BLaER1 (cell line): ENCODE measurements around the gene SOX15.
A peak's percentile ranks its signal among the peaks of the same experiment; 100 is the strongest.

Source experiments
- H3K27ac ChIP-seq: shearing (Covaris generic); formaldehyde crosslinking; 2 replicates; pipeline ENCODE4 v1.8.1; 2022
- H3K27me3 ChIP-seq: shearing (Covaris generic); formaldehyde crosslinking; 2 replicates; pipeline ENCODE4 v1.8.1; 2022
- H3K36me3 ChIP-seq: shearing (Covaris generic); formaldehyde crosslinking; 2 replicates; pipeline ENCODE4 v1.8.1; 2022
- H3K4me1 ChIP-seq: shearing (Covaris generic); formaldehyde crosslinking; 2 replicates; pipeline ENCODE4 v1.8.1; 2022
- H3K4me2 ChIP-seq: shearing (Covaris generic); formaldehyde crosslinking; 2 replicates; pipeline ENCODE4 v1.8.1; 2022
- H3K4me3 ChIP-seq: shearing (Covaris generic); formaldehyde crosslinking; 2 replicates; pipeline ENCODE4 v1.8.1; 2022
- H3K9ac ChIP-seq: shearing (Covaris generic); formaldehyde crosslinking; 2 replicates; pipeline ENCODE4 v1.8.1; 2022
- H3K9me3 ChIP-seq: shearing (Covaris generic); formaldehyde crosslinking; 2 replicates; pipeline ENCODE4 v1.8.1; 2022
- H4K20me1 ChIP-seq: shearing (Covaris generic); formaldehyde crosslinking; 2 replicates; pipeline ENCODE4 v1.8.1; 2022
- Cebpa-rat ChIP-seq: shearing (Covaris generic); IDR thresholded peaks from 2 replicates; pipeline ENCODE4 v1.8.1; 2022

The SOX15 gene

DNA sequence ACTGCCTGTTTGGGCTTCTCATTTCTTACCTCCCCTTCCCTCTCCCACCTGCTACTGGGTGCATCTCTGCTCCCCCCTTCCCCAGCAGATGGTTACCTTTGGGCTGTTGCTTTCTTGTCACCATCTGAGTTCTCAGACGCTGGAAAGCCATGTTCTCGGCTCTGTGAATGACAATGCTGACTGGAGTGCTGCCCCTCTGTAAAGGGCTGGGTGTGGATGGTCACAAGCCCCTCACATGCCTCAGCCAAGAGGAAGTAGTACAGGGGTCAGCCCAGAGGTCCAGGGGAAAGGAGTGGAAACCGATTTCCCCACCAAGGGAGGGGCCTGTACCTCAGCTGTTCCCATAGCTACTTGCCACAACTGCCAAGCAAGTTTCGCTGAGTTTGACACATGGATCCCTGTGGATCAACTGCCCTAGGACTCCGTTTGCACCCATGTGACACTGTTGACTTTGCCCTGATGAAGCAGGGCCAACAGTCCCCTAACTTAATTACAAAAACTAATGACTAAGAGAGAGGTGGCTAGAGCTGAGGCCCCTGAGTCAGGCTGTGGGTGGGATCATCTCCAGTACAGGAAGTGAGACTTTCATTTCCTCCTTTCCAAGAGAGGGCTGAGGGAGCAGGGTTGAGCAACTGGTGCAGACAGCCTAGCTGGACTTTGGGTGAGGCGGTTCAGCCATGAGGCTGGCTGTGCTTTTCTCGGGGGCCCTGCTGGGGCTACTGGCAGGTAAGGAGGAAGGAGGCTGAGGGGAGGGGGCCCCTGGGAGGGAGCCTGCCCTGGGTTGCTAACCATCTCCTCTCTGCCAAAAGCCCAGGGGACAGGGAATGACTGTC, 10.7 kb downstream of the SOX15 start, which contains the start of gene CD68:
Gene CD68 (plus strand): TSS at position 638 of the 833 bp plus-strand sequence. CDS start 40 bp downstream, at position 678.
- H3K4me1 ChIP-seq, result peaks cover 93% of the 10 kb centered on the region
- H3K27me3 ChIP-seq, result no peaks in the 10 kb centered on the region
- peak within 1 kb of the TSS; percentile 96 for H3K27ac ChIP-seq
- TF ChIP-seq Cebpa-rat, result peak; percentile 76
- peaks cover 63% of the 10 kb centered on the region for H3K36me3 ChIP-seq
- peaks cover 63% of the 10 kb centered on the region for H4K20me1 ChIP-seq
- no peaks in the 10 kb centered on the region for H3K9me3 ChIP-seq
- H3K9ac ChIP-seq, result peak within 1 kb of the TSS; percentile 95
- no peak within 1 kb of the TSS for H3K4me3 ChIP-seq
- H3K4me2 ChIP-seq, result peak within 1 kb of the TSS; percentile 98

DNA sequence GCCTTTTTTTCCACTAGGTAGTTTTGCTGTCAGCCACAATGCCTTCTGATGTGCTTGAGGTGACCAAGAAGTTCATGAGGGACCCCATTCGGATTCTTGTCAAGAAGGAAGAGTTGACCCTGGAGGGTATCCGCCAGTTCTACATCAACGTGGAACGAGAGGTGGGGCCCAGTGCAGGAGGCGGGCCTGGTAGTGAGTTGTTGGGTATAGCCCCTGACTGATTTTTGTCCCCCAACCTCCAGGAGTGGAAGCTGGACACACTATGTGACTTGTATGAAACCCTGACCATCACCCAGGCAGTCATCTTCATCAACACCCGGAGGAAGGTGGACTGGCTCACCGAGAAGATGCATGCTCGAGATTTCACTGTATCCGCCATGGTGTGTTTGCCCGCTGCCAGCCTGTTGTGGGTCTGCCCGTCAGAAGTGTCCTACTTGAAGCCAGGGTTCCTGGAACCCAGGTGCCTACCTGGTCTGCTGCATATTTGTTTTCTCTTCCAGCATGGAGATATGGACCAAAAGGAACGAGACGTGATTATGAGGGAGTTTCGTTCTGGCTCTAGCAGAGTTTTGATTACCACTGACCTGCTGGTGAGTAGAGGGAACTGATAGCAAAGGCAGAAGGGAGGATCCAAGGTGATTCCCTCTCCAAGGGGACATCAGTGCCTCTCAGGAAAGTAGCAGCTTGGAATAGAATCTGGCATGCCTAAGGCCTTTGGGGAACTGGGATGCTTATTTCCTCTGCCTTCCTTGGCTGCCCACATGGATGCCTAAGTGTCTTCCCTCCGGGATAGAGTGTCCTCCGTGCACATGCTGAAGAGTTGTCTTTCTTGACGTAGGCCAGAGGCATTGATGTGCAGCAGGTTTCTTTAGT, 12.3 kb downstream of the SOX15 start:
- peaks cover 77% of the 10 kb centered on the region for H4K20me1 ChIP-seq
- no peaks in the 10 kb centered on the region for H3K9me3 ChIP-seq
- no peak overlapping the region for H3K27ac ChIP-seq
- H3K27me3 ChIP-seq, result no peaks in the 10 kb centered on the region
- TF ChIP-seq Cebpa-rat, result no peak
- H3K9ac ChIP-seq, result peak overlapping the region; percentile 13; the same call in 1 of the 2 replicates
- peaks cover 68% of the 10 kb centered on the region for H3K36me3 ChIP-seq
- no peak overlapping the region for H3K4me3 ChIP-seq
- H3K4me1 ChIP-seq, result peaks cover 87% of the 10 kb centered on the region
- peak overlapping the region; percentile 98 for H3K4me2 ChIP-seq

DNA sequence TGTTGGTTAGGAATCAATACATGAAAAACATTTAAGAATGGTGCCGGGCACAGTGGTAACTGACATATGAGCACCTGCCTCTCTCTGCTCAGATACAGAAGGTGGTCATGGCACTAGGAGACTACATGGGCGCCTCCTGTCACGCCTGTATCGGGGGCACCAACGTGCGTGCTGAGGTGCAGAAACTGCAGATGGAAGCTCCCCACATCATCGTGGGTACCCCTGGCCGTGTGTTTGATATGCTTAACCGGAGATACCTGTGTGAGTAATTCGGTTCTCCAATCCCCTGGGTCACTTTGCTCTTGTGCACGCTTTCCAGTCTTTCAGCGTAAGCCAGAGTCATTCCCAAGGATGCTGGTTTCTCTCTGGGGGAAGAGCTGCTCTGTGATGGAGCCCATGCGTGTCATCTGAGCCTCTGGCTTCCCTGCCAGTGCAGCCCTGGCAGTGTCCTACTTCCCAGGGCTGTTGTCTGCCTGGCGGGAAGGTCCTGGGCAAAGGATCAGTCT, 13.4 kb downstream of the SOX15 start:
- peaks cover 77% of the 10 kb centered on the region for H4K20me1 ChIP-seq
- H3K9me3 ChIP-seq, result no peaks in the 10 kb centered on the region
- H3K4me3 ChIP-seq, result no peak overlapping the region

DNA sequence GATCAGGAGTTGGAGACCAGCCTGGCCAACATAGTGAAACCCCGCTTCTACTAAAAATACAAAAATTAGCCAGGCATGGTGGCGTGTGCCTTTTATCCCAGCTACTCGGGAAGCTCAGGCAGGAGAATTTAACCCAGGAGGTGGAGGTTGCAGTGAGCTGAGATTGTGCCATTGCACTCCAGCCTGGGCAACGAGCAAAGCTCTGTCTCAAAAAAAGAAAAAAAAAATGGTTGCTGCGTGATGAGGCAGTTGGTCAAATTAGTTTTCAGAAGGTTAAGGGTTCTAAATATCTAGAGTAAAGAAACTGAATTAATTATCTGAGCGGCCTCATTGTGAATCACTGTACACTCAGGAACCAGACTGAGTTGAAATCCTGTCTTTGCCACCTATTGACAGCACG, 13.9 kb downstream of the SOX15 start:
- H3K9ac ChIP-seq, result peak overlapping the region; percentile 100
- no peaks in the 10 kb centered on the region for H3K27me3 ChIP-seq
- 0 out of 2 replicates have a peak overlapping the region, but pooled peaks have one; percentile 100 for H3K4me3 ChIP-seq
- H3K36me3 ChIP-seq, result peaks cover 73% of the 10 kb centered on the region
- no peaks in the 10 kb centered on the region for H3K9me3 ChIP-seq
- no peak for TF ChIP-seq Cebpa-rat
- peak overlapping the region; percentile 98 for H3K4me2 ChIP-seq
- peaks cover 77% of the 10 kb centered on the region for H4K20me1 ChIP-seq
- H3K27ac ChIP-seq, result no peak overlapping the region; the same call in 1 of the 2 replicates
- peaks cover 77% of the 10 kb centered on the region for H3K4me1 ChIP-seq

More for the DNA sequence above, 13.4 kb downstream of the SOX15 start:
- Histone ChIP-seq H3K36me3 (peaks cover 68% of the 10 kb centered on the region), H3K4me2 (peak overlapping the region; percentile 98), H3K27ac (no peak overlapping the region), H3K9ac (peak overlapping the region; percentile 13; the same call in 1 of the 2 replicates), H3K27me3 (no peaks in the 10 kb centered on the region), H3K4me1 (peaks cover 78% of the 10 kb centered on the region)
- TF ChIP-seq Cebpa-rat, result no peak

DNA sequence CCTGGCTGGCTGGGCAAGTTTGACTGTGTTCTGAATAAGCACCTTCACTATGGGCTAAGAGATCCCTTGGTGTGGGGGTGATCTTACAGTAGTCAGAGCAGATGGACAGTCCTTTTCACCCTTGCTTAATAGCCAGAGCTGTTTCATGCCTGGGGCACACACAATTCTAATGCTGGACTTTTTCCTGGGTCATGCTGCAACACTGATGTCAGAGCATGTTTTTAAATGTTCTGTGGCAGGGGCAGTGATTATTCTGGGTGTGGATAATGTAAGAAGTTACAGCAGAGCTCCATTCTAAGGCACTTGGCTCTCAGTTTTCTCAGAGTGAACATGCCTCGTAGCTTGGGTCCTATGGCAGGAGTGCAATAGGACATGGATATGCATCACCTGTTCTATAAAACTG, 14.4 kb downstream of the SOX15 start:
- peaks cover 77% of the 10 kb centered on the region for H4K20me1 ChIP-seq
- H3K4me3 ChIP-seq, result peak overlapping the region; percentile 100; the same call in 1 of the 2 replicates
- H3K9ac ChIP-seq, result peak overlapping the region; percentile 100

DNA sequence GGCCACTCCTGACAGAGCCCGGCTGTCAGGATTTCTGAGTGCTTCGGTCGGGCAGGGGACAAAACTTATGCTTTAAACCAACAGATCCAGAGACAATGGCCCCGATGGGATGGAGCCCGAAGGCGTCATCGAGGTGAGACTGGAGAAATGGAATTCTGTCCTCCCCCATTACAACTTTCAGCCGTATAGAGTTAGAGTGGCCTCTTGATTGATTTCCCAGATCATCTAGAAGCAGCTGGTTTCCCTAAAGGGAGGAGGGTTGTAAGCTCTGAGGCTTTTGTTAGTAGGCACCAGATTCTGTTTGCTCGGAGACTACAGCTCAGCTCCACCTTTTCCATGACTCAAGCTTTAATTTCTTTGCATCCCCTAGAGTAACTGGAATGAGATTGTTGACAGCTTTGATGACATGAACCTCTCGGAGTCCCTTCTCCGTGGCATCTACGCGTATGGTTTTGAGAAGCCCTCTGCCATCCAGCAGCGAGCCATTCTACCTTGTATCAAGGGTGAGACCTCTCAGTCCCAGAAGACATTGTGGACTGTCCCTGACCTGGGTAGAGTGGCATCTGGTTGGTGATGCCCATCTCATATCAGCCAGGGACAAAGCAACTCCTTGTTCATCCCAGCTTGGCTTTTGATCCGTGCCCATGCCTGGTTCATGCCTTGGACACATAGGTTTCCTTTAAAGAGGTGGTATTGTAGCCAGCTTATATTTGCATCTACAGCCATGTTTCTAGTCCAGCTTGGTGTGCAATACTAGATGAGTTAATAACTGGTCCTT, 15.5 kb downstream of the SOX15 start:
- no peaks in the 10 kb centered on the region for H3K9me3 ChIP-seq
- TF ChIP-seq Cebpa-rat, result no peak
- peak overlapping the region; percentile 100 for H3K4me3 ChIP-seq
- peak overlapping the region; percentile 100 for H3K27ac ChIP-seq
- peak overlapping the region; percentile 100 for H3K9ac ChIP-seq
- H3K36me3 ChIP-seq, result peaks cover 77% of the 10 kb centered on the region
- H4K20me1 ChIP-seq, result peaks cover 66% of the 10 kb centered on the region
- H3K4me1 ChIP-seq, result peaks cover 61% of the 10 kb centered on the region
- no peaks in the 10 kb centered on the region for H3K27me3 ChIP-seq
- peak overlapping the region; percentile 98 for H3K4me2 ChIP-seq

More for the DNA sequence above, 14.4 kb downstream of the SOX15 start:
- TF ChIP-seq Cebpa-rat, result no peak
- no peaks in the 10 kb centered on the region for H3K9me3 ChIP-seq
- H3K4me1 ChIP-seq, result peaks cover 72% of the 10 kb centered on the region
- H3K36me3 ChIP-seq, result peaks cover 73% of the 10 kb centered on the region
- H3K27ac ChIP-seq, result no peak overlapping the region; the same call in 1 of the 2 replicates
- H3K27me3 ChIP-seq, result no peaks in the 10 kb centered on the region
- peak overlapping the region; percentile 98 for H3K4me2 ChIP-seq

DNA sequence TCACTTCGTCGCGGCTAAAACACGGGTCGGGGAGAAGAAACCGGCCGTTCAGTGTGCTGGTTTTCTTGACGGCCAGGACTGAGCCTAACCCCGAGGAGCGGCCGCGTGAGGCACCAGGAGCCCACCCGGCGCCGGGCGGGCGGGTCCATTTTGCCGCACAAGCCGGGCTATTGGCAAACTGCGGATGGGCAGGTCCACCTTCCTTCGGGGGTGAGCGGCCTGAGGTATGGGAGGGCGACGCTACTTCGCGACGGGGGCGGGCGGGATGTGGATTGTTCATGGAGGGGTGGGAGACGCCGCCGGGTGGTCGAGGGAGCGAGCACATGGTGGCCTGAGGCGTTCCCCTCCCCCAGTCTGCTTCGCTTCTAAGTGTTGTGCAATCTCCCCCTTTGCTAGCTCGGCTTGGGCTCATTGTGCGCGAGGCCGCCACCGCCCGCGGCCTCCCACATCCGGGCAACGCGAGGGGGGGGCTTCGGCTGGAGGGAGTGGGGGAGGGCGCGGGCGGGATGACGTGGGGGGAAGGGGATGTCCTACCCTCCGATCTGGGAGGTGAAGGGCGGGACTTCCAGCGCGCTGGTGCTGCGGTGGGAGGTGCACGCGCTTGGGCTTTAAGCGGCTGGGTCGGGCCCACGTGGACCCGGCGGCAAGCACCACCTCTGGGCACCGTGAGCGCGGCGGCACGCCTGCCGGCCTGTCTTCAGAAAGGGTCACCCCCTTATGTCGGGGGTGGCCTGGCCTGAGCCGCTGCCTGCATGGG, 16.4 kb downstream of the SOX15 start:
- H3K9ac ChIP-seq, result peak overlapping the region; percentile 100
- peaks cover 52% of the 10 kb centered on the region for H3K4me1 ChIP-seq
- H3K4me2 ChIP-seq, result peak overlapping the region; percentile 98
- H4K20me1 ChIP-seq, result peaks cover 57% of the 10 kb centered on the region
- H3K27me3 ChIP-seq, result no peaks in the 10 kb centered on the region
- peak; percentile 98 for TF ChIP-seq Cebpa-rat
- H3K36me3 ChIP-seq, result peaks cover 78% of the 10 kb centered on the region
- peak overlapping the region; percentile 100 for H3K27ac ChIP-seq
- H3K9me3 ChIP-seq, result no peaks in the 10 kb centered on the region
- peak overlapping the region; percentile 100 for H3K4me3 ChIP-seq

DNA sequence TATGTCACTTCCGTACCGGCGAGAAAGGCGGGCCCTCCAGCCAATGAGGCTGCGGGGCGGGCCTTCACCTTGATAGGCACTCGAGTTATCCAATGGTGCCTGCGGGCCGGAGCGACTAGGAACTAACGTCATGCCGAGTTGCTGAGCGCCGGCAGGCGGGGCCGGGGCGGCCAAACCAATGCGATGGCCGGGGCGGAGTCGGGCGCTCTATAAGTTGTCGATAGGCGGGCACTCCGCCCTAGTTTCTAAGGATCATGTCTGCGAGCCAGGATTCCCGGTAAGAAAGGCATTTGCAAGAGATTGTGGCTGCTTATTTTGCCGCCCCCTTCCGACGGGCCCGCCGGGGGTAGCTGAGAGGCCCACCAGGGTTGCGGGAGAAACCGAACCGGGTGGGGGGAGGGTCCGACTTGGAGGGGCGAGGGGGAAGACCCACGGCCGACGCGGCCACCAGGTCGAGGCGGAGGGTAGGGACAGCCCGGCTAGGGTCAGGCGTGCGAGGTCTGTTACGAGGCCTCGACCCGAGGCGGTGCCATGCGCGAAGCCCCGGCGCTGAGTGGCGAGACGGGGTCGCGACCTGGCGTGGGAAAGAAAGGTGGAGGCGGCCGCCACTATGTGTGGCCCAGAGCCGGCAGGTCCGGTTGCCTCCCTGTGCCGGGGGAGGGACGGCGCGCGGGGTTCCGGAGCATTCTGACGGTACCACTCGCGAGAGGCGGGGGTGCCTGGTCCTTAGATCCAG, 17.1 kb downstream of the SOX15 start:
- peak overlapping the region; percentile 100 for H3K9ac ChIP-seq
- peaks cover 45% of the 10 kb centered on the region for H3K4me1 ChIP-seq
- peak overlapping the region; percentile 100 for H3K4me3 ChIP-seq
- H3K9me3 ChIP-seq, result no peaks in the 10 kb centered on the region
- H4K20me1 ChIP-seq, result peaks cover 50% of the 10 kb centered on the region
- H3K4me2 ChIP-seq, result peak overlapping the region; percentile 98
- H3K27me3 ChIP-seq, result no peaks in the 10 kb centered on the region
- H3K27ac ChIP-seq, result peak overlapping the region; percentile 100
- H3K36me3 ChIP-seq, result peaks cover 75% of the 10 kb centered on the region
- TF ChIP-seq Cebpa-rat, result no peak
